HepG2 (cell line): ENCODE results near the gene VPS26A. TPM values are rescaled to one million over a fixed set of nuclear protein-coding genes. Genes with fewer than 3 reads are reported as not detected.

Experiments used
- CEBPG ChIP-seq: IDR thresholded peaks from 2 replicates; pipeline ENCODE4 v1.6.1; 2016
- ELF4 ChIP-seq: sonication (generic); formaldehyde crosslinking; IDR thresholded peaks from 2 replicates; pipeline ENCODE4 v1.5.0; 2020; ENCODE audit warnings: missing genetic modification reagents, mild to moderate bottlenecking, moderate library complexity, borderline replicate concordance
- EP300 ChIP-seq, 3 experiments: sonication (generic) in 1 of 3; formaldehyde crosslinking in 1 of 3; IDR thresholded peaks; 2 replicates each; pipeline versions ENCODE4 v1.5.1 to v1.6.1; 2011 to 2020; ENCODE audit warnings: low read depth in 2 of 3, low read length in 2 of 3, borderline replicate concordance in 1 of 3, improper control_type of control experiment in 1 of 3, mild to moderate bottlenecking in 1 of 3, missing genetic modification reagents in 1 of 3, moderate library complexity in 1 of 3
- FLYWCH1 ChIP-seq: sonication (generic); formaldehyde crosslinking; IDR thresholded peaks from 2 replicates; pipeline ENCODE4 v1.8.1; 2023; ENCODE audit warnings: mild to moderate bottlenecking, missing genetic modification reagents
- FOXK2 ChIP-seq: fragments of 450-650 bp; IDR thresholded peaks from 2 replicates; pipeline ENCODE4 v1.6.1; 2016
- FOXO1 ChIP-seq: sonication (generic); formaldehyde crosslinking; IDR thresholded peaks from 2 replicates; pipeline ENCODE4 v1.4.0; 2020; ENCODE audit warnings: missing genetic modification reagents
- HNRNPK ChIP-seq: fragments of 200-400 bp; formaldehyde crosslinking; IDR thresholded peaks from 2 replicates; pipeline ENCODE4 v1.6.1; 2018; ENCODE audit warnings: low read length, low read depth, moderate library complexity, mild to moderate bottlenecking; ENCODE audit not compliant: poor library complexity, severe bottlenecking
- JARID2 ChIP-seq: sonication (generic); formaldehyde crosslinking; IDR thresholded peaks from 2 replicates; pipeline ENCODE4 v1.8.1; 2023; ENCODE audit warnings: missing genetic modification reagents, inconsistent platforms; ENCODE audit not compliant: insufficient replicate concordance
- MAZ ChIP-seq, 2 experiments: sonication (generic) in 1 of 2; formaldehyde crosslinking in 1 of 2; IDR thresholded peaks; 2 replicates each; pipeline versions ENCODE4 v1.5.0 to v1.6.1; 2012 to 2020; ENCODE audit warnings: low read depth in 2 of 2, mild to moderate bottlenecking in 2 of 2, borderline replicate concordance in 1 of 2, improper control_type of control experiment in 1 of 2, low read length in 1 of 2, missing genetic modification reagents in 1 of 2, moderate library complexity in 1 of 2
- MTF1 ChIP-seq: sonication (generic); formaldehyde crosslinking; IDR thresholded peaks from 2 replicates; pipeline ENCODE4 v1.5.0; 2020; ENCODE audit warnings: missing genetic modification reagents
- NFIB ChIP-seq: sonication (generic); formaldehyde crosslinking; IDR thresholded peaks from 2 replicates; pipeline ENCODE4 v1.9.0; 2021; ENCODE audit warnings: missing genetic modification reagents, mild to moderate bottlenecking, borderline replicate concordance
- NR2F1 ChIP-seq, 2 experiments: fragments of 450-650 bp in 1 of 2; formaldehyde crosslinking in 1 of 2; IDR thresholded peaks; 2 replicates each; pipeline versions ENCODE4 v1.5.0 to v1.6.1; 2016 to 2020; ENCODE audit warnings: mild to moderate bottlenecking in 1 of 2, missing compliant biosample characterization in 1 of 2, missing genetic modification reagents in 1 of 2, moderate library complexity in 1 of 2
- RBFOX2 ChIP-seq: fragments of 200-400 bp; formaldehyde crosslinking; IDR thresholded peaks from 2 replicates; pipeline ENCODE4 v1.6.1; 2017; ENCODE audit warnings: low read depth, mild to moderate bottlenecking, low read length
- SRF ChIP-seq: IDR thresholded peaks from 2 replicates; pipeline ENCODE4 v1.6.1; 2011; ENCODE audit warnings: mild to moderate bottlenecking, low read depth, low read length, moderate library complexity
- TEAD3 ChIP-seq: optimal IDR thresholded peaks from 2 replicates; pipeline ENCODE3; 2016; ENCODE audit warnings: borderline replicate concordance
- TERF1 ChIP-seq: sonication (generic); formaldehyde crosslinking; IDR thresholded peaks from 2 replicates; pipeline ENCODE4 v1.8.0; 2022; ENCODE audit warnings: mild to moderate bottlenecking, missing genetic modification reagents, moderate library complexity
- THAP7 ChIP-seq: sonication (generic); formaldehyde crosslinking; IDR thresholded peaks from 2 replicates; pipeline ENCODE4 v1.8.1; 2023; ENCODE audit warnings: mild to moderate bottlenecking, missing genetic modification reagents
- THRA ChIP-seq: sonication (generic); formaldehyde crosslinking; IDR thresholded peaks from 2 replicates; pipeline ENCODE4 v1.4.0; 2020; ENCODE audit warnings: missing genetic modification reagents, borderline replicate concordance
- TIGD3 ChIP-seq: sonication (generic); formaldehyde crosslinking; IDR thresholded peaks from 2 replicates; pipeline ENCODE4 v1.5.1; 2020; ENCODE audit warnings: mild to moderate bottlenecking, missing genetic modification reagents, borderline replicate concordance
- ZNF138 ChIP-seq: sonication (generic); formaldehyde crosslinking; IDR thresholded peaks from 2 replicates; pipeline ENCODE4 v1.5.0; 2020; ENCODE audit warnings: mild to moderate bottlenecking, low read depth, missing genetic modification reagents
- ZNF180 ChIP-seq: sonication (generic); formaldehyde crosslinking; IDR thresholded peaks from 2 replicates; pipeline ENCODE4 v1.4.0; 2020; ENCODE audit warnings: low read depth, missing genetic modification reagents, borderline replicate concordance
- ZNF263 ChIP-seq: sonication (generic); formaldehyde crosslinking; IDR thresholded peaks from 2 replicates; pipeline ENCODE4 v1.4.0; 2020; ENCODE audit warnings: missing genetic modification reagents
- ZNF326 ChIP-seq: sonication (generic); formaldehyde crosslinking; IDR thresholded peaks from 2 replicates; pipeline ENCODE4 v1.4.0; 2020; ENCODE audit warnings: missing genetic modification reagents, borderline replicate concordance
- ZNF556 ChIP-seq: sonication (generic); formaldehyde crosslinking; IDR thresholded peaks from 2 replicates; pipeline ENCODE4 v1.4.0; 2020; ENCODE audit warnings: mild to moderate bottlenecking, missing genetic modification reagents, borderline replicate concordance
- ZNF850 ChIP-seq: sonication (generic); formaldehyde crosslinking; conservative IDR thresholded peaks from 2 replicates; pipeline ENCODE4 v1.9.0; 2021; ENCODE audit warnings: mild to moderate bottlenecking, missing genetic modification reagents
- polyA plus RNA-seq, 8 experiments: library from polyadenylated mRNA; depleted of rRNA in 3 of 8; stranded (reverse) in 7 of 8; unstranded in 1 of 8; fragments of >200 nt; fragmentation: Illumina TruSeq in 4 of 8; extraction: Trizol in 4 of 8; gene quantifications; 2 replicates each; pipeline versions ENCODE4 v1.2.1 to v1.2.3, GENCODE V29; 2011 to 2016; ENCODE audit warnings: low read depth in 4 of 8, missing spikeins in 1 of 8, mixed read lengths in 1 of 8; ENCODE audit not compliant: insufficient read depth in 1 of 8
- total RNA-seq, 5 experiments: library from RNA; depleted of rRNA; stranded (reverse); fragments of >200 nt; fragmentation: Illumina TruSeq; extraction: Trizol; gene quantifications; 2 replicates each; pipeline ENCODE4 v1.2.3, GENCODE V29; 2016; ENCODE audit warnings: low read depth in 1 of 5

Gene VPS26A
- total and polyA plus RNA-seq, 2 of the 13 experiments (the other 11 are each of a cell fraction or from before 2014, with no cell fraction given), result 12.9 to 32.6 TPM

- TF ChIP-seq MAZ (IDR thresholded peaks at IDR 0.05; ENCODE audit: borderline replicate concordance, low read depth, low read length) (no peak), MAZ (CRISPR knock-in tag; IDR thresholded peaks at IDR 0.05; ENCODE audit: low read depth) (no peak), ELF4 (CRISPR knock-in tag) (no peak), FOXO1 (CRISPR knock-in tag) (no peak), EP300 (IDR thresholded peaks at IDR 0.05; ENCODE audit: low read depth in 2 of 2, low read length in 2 of 2) (no peak), EP300 (CRISPR knock-in tag; IDR thresholded peaks at IDR 0.05; ENCODE audit: borderline replicate concordance) (no peak), HNRNPK (no peak), ZNF180 (CRISPR knock-in tag) (no peak), ZNF138 (no peak), RBFOX2 (no peak), ZNF556 (no peak), NFIB (CRISPR knock-in tag) (no peak), NR2F1 (CRISPR knock-in tag; IDR thresholded peaks at IDR 0.05) (no peak), SRF (no peak), ZNF850 (CRISPR knock-in tag) (no peak), ZNF263 (no peak), TIGD3 (CRISPR knock-in tag) (no peak), JARID2 (no peak), ZNF326 (no peak), THRA (CRISPR knock-in tag) (no peak), TEAD3 (CRISPR knock-in tag) (peak; percentile 42), FOXK2 (no peak), TERF1 (no peak), FLYWCH1 (CRISPR knock-in tag) (no peak), THAP7 (CRISPR knock-in tag) (no peak), CEBPG (peak; percentile 71), MTF1 (CRISPR knock-in tag) (no peak)
Observed at GRCh38 chr10:69217119-69217754, 93.3 kb downstream of the VPS26A start (continued).
